GM23248 (cell line): ENCODE measurements around the gene RTN4R. TPM values are rescaled to one million over a fixed set of nuclear protein-coding genes. Genes with fewer than 3 reads are reported as not detected.
A peak's percentile ranks its signal among the peaks of the same experiment; 100 is the strongest.

Experiments used
- DNase-seq: peaks from one replicate; pipeline ENCODE4 v3.0.0-alpha.2; 2015
- H2AFZ ChIP-seq: fragments of 200-600 bp; sonication (generic); 2 replicates; pipeline ENCODE4 v1.6.1; 2016; ENCODE audit warnings: antibody characterized with exemption
- H3F3A ChIP-seq: fragments of 200-600 bp; sonication (generic); 2 replicates; pipeline ENCODE4 v1.6.1; 2016; ENCODE audit warnings: mild to moderate bottlenecking, antibody characterized with exemption, mixed run types; ENCODE audit not compliant: insufficient read depth
- H3K27ac ChIP-seq: fragments of 200-600 bp; sonication (generic); 2 replicates; pipeline ENCODE4 v1.5.1; 2016; ENCODE audit warnings: mild to moderate bottlenecking
- H3K27me3 ChIP-seq: fragments of 200-600 bp; sonication (generic); replicated peaks from 2 replicates; pipeline ENCODE4 v1.6.1; 2016; ENCODE audit warnings: mild to moderate bottlenecking; ENCODE audit not compliant: insufficient read depth
- H3K36me3 ChIP-seq: fragments of 200-600 bp; sonication (generic); 2 replicates; pipeline ENCODE4 v1.6.1; 2016; ENCODE audit warnings: low read depth, mild to moderate bottlenecking
- H3K4me1 ChIP-seq: fragments of 200-600 bp; sonication (generic); 2 replicates; pipeline ENCODE4 v1.6.1; 2016; ENCODE audit warnings: mild to moderate bottlenecking; ENCODE audit not compliant: insufficient read depth
- H3K4me2 ChIP-seq: fragments of 200-600 bp; sonication (generic); one replicate; pipeline ENCODE4 v1.6.1; 2016; ENCODE audit warnings: mild to moderate bottlenecking; ENCODE audit not compliant: unreplicated experiment
- H3K4me3 ChIP-seq: fragments of 200-600 bp; sonication (generic); 2 replicates; pipeline ENCODE4 v1.5.1; 2016; ENCODE audit warnings: mild to moderate bottlenecking
- H3K79me2 ChIP-seq: fragments of 200-600 bp; sonication (generic); 2 replicates; pipeline ENCODE4 v1.6.1; 2016; ENCODE audit warnings: mild to moderate bottlenecking; ENCODE audit not compliant: insufficient read depth
- H3K9ac ChIP-seq: fragments of 200-600 bp; sonication (generic); 2 replicates; pipeline ENCODE4 v1.6.1; 2016; ENCODE audit warnings: mild to moderate bottlenecking
- H3K9me2 ChIP-seq: fragments of 200-600 bp; sonication (generic); 2 replicates; pipeline ENCODE4 v1.6.1; 2016; ENCODE audit warnings: mixed run types, mild to moderate bottlenecking, moderate library complexity; ENCODE audit not compliant: insufficient read depth
- H3K9me3 ChIP-seq: fragments of 200-600 bp; sonication (generic); one replicate; pipeline ENCODE4 v1.6.1; 2017; ENCODE audit warnings: low read depth
- H4K20me1 ChIP-seq: fragments of 200-600 bp; sonication (generic); 2 replicates; pipeline ENCODE4 v1.6.0; 2016; ENCODE audit not compliant: insufficient read depth
- EZH2 ChIP-seq: fragments of 200-600 bp; sonication (generic); IDR thresholded peaks from 2 replicates; pipeline ENCODE4 v1.6.1; 2018; ENCODE audit warnings: antibody characterized with exemption, mild to moderate bottlenecking; ENCODE audit not compliant: insufficient read depth, poor library complexity, severe bottlenecking
- EZH2phosphoT487 ChIP-seq: fragments of 200-600 bp; sonication (generic); IDR thresholded peaks from 2 replicates; pipeline ENCODE4 v1.6.1; 2018; ENCODE audit warnings: antibody characterized with exemption, moderate library complexity, mild to moderate bottlenecking, low read depth; ENCODE audit not compliant: insufficient read depth
- WGBS, 2 experiments: methylation state at CpG; one replicate each; pipeline ENCODE4 v1.1.6; 2015 to 2017; ENCODE audit warnings: low lambda C conversion rate in 2 of 2, low coverage in 1 of 2; ENCODE audit errors: missing lambda C conversion rate in 2 of 2; 5-methylcytosine and 5-hydroxymethylcytosine counted together
- in situ Hi-C: fragments of 300-500 bp; cut with MboI; formaldehyde crosslinking; loops from 2 replicates; pipeline ENCODE4 v1.15.0; 2020
- microRNA counts: library from miRNA; unstranded; fragments of <30 nt; microRNA quantifications from one replicate; lab custom pipeline; 2016
- microRNA-seq: library from miRNA; unstranded; fragments of <30 nt; microRNA quantifications from one replicate; pipeline ENCODE4, GENCODE V29; 2016; ENCODE audit warnings: borderline number of aligned reads
- polyA plus RNA-seq: library from polyadenylated mRNA; unstranded; fragments of >200 nt; fragmentation: Nextera tagmentation; extraction: Ambion mirVana; gene quantifications from 2 replicates; pipeline ENCODE4 v1.2.1, GENCODE V29; 2016
- small RNA-seq: library from RNA; depleted of rRNA; stranded (forward); fragments of <200 nt; gene quantifications from one replicate; pipeline ENCODE3, GENCODE V24; 2014; ENCODE audit warnings: low read depth, low replicate concordance
- total RNA-seq: library from RNA; depleted of rRNA; stranded (reverse); fragments of >200 nt; shearing (Covaris generic); gene quantifications from 2 replicates; pipeline ENCODE4 v1.2.3, GENCODE V29; 2014; rRNA removed

The RTN4R gene
- total and polyA plus RNA-seq, 2 experiments from 2014 or later: 0.25 TPM; not detected in 1

DNA sequence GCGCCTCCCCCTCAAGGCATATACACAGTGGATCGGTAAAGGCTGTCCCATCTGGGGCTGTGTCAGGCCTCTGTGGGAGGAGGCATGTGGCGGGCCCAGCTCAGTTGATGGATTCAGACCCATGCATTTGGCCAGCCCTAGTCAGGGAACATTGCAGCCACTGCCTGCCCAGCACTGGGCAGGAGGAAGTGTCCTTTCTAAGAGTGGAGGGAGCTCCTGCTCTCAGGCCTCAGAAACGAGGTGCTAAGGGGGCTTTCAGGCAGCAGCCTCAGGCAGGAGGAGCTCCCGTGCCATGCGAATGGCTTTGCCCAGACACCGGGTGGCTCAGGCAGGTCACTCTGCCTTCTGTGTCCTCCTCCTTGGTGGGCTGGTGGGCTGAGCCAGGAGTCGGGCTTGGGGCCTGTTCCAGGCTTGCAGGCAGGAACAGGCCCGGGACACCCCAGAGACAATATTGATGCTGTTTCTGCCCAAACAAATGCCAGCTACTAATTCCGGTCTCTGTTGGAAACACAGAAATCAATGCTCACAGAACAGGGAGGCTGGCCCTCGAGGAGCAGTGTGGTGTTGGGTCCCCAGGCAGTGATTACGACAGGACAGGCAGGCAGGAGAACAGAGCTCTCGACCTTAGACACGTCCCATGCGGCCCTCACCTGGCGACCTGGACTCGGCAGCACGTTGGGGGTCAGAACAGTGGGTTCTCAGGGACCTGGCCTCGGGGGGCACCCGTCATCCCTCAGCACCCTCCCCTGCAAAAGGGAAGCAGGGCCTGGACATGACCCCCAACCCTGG is 75.0 kb downstream of the RTN4R start:
- no peak overlapping the region for H3K4me3 ChIP-seq
- no peaks in the 10 kb centered on the region for H3K36me3 ChIP-seq
- no peaks in the 10 kb centered on the region for H3F3A ChIP-seq
- no peak overlapping the region for H3K4me2 ChIP-seq
- in situ Hi-C loops: no loop called here
- H3K27ac ChIP-seq: no peak overlapping the region
- DNase-seq: no peak
- no peaks in the 10 kb centered on the region for H3K9me2 ChIP-seq
- H3K9ac ChIP-seq: no peak overlapping the region
- no peak overlapping the region for H2AFZ ChIP-seq
- H4K20me1 ChIP-seq: no peaks in the 10 kb centered on the region
- H3K79me2 ChIP-seq: no peaks in the 10 kb centered on the region
- TF ChIP-seq EZH2: no peak
- no peak for TF ChIP-seq EZH2phosphoT487
- H3K4me1 ChIP-seq: no peaks in the 10 kb centered on the region
- no peaks in the 10 kb centered on the region for H3K9me3 ChIP-seq
- WGBS, 2 experiments: 65 to 68% methylated on average over 18 to 20 of the region's 20 CpGs
- no peaks in the 10 kb centered on the region for H3K27me3 ChIP-seq

DNA sequence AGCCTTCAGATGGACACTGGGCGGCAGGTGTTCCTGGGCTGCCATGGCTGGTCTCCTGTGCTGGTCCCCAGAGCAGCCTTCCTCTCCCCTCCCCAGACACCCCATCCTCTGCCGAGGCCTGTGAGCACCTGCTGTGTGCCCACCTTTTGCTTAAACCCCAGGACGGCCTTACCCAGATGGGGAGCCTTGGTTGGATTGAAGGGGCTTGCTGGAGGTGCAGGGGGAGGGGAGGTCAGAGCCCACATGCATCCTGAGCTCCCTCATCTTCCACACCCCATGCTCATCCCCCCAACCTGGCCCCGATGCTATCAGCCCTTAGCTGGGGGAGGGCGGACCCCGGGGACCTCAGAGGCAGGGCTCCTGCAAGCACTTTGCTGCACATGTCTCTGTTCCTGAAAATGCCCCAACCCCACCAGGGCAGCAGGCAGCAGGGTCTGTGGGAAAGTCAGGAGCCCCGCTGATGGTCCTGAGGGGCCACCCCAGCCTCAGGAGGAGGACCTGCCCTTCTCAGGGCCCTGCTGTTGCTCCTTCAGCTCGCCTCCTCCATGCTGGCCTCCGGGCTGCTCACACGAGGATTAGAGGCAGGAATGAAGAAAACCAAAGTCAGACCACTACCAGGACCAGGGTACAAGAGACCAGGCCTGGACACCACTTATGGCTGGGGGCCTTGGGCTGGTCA is 75.7 kb downstream of the RTN4R start:
- H3K36me3 ChIP-seq: no peaks in the 10 kb centered on the region
- H3K9me2 ChIP-seq: no peaks in the 10 kb centered on the region
- no peak overlapping the region for H2AFZ ChIP-seq
- in situ Hi-C loops: no loop called here
- no peaks in the 10 kb centered on the region for H3K9me3 ChIP-seq
- TF ChIP-seq EZH2phosphoT487: no peak
- TF ChIP-seq EZH2: no peak
- H3K4me2 ChIP-seq: no peak overlapping the region
- 68 to 71% methylated on average over 10 of the region's 10 CpGs for WGBS, 2 experiments
- no peak overlapping the region for H3K27ac ChIP-seq
- H3K9ac ChIP-seq: no peak overlapping the region
- H3K79me2 ChIP-seq: no peaks in the 10 kb centered on the region
- H3F3A ChIP-seq: no peaks in the 10 kb centered on the region
- H3K4me1 ChIP-seq: no peaks in the 10 kb centered on the region
- H3K4me3 ChIP-seq: no peak overlapping the region
- H3K27me3 ChIP-seq: no peaks in the 10 kb centered on the region
- no peaks in the 10 kb centered on the region for H4K20me1 ChIP-seq
- no peak for DNase-seq

DNA sequence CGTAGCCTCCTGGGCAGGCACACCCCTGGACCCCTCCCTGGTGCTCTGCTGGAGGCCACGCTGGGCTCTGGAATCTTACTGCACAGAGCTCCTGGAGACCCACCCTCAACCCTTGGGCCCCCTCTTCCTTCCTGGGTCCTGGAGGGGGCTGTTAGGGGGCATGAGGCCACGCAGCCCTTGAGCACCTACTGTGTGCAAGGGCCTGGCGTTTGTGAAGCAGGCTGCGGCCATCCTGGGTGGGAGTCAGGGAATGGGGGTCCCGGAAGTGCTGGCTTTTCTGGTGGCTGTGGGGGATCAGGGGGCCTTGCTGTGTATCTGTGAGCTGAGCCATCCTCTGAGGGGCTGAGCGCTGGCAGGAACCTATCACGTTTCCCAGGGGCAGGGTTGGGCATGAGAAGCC is 76.3 kb downstream of the RTN4R start:
- WGBS, 2 experiments: 51 to 52% methylated on average over 8 of the region's 8 CpGs
- Histone ChIP-seq H3K4me2 (no peak overlapping the region), H3F3A (no peaks in the 10 kb centered on the region), H4K20me1 (no peaks in the 10 kb centered on the region), H3K9me2 (no peaks in the 10 kb centered on the region), H3K27me3 (no peaks in the 10 kb centered on the region), H3K36me3 (no peaks in the 10 kb centered on the region), H3K9me3 (no peaks in the 10 kb centered on the region), H3K4me3 (no peak overlapping the region), H2AFZ (no peak overlapping the region), H3K4me1 (no peaks in the 10 kb centered on the region), H3K27ac (no peak overlapping the region), H3K9ac (no peak overlapping the region), H3K79me2 (no peaks in the 10 kb centered on the region)
- DNase-seq: no peak
- TF ChIP-seq EZH2phosphoT487 (no peak), EZH2 (no peak)
- in situ Hi-C loops: no loop called here

MicroRNAs within 50 kb of the gene (microRNA counts, 767-probe panel; counts per million panel counts)
- 447 counts per million, percentile 86 among the panel's probes with 10 or more counts for microRNA hsa-miR-1286 (lab: Ali Mortazavi, UCI)

Small RNA genes lying within 50 kb of the gene (microRNA-seq; reads per million reads assigned to microRNA genes)
- gene MIR1286: not detected

Small RNA genes lying within 50 kb of the gene (small RNA-seq; reads per million reads assigned to genes)
- not detected for gene MIR1286

Other genes starting within 250 kb of the RTN4R start
- gene TANGO2, start 247.2 kb downstream of the RTN4R start, total RNA-seq: 41.9 and 45.0 TPM in 2 replicates
- 27.3 and 33.5 TPM in 2 replicates for gene TANGO2, start 247.2 kb downstream of the RTN4R start, polyA plus RNA-seq
- gene DGCR8, start 188.1 kb downstream of the RTN4R start, total RNA-seq: 24.9 and 28.7 TPM in 2 replicates
- gene DGCR8, start 188.1 kb downstream of the RTN4R start, polyA plus RNA-seq: 14.0 and 14.2 TPM in 2 replicates
- gene RANBP1, start 152.2 kb downstream of the RTN4R start, total RNA-seq: 195 and 233 TPM in 2 replicates
- 252 and 253 TPM in 2 replicates for gene RANBP1, start 152.2 kb downstream of the RTN4R start, polyA plus RNA-seq
- gene TRMT2A, start 151.1 kb downstream of the RTN4R start, total RNA-seq: 72.0 and 79.0 TPM in 2 replicates
- gene TRMT2A, start 151.1 kb downstream of the RTN4R start, polyA plus RNA-seq: 38.1 and 42.2 TPM in 2 replicates
- gene ZDHHC8, start 136.5 kb downstream of the RTN4R start, total RNA-seq: 18.7 and 22.8 TPM in 2 replicates
- 13.0 and 16.1 TPM in 2 replicates for gene ZDHHC8, start 136.5 kb downstream of the RTN4R start, polyA plus RNA-seq
- gene CCDC188, start 117.3 kb downstream of the RTN4R start, total RNA-seq: 0.76 and 1.8 TPM in 2 replicates
- 1.2 TPM in 2 replicates for gene CCDC188, start 117.3 kb downstream of the RTN4R start, polyA plus RNA-seq
- gene DGCR6L, start 51.7 kb upstream of the RTN4R start, total RNA-seq: 73.3 and 84.6 TPM in 2 replicates
- 111 and 114 TPM in 2 replicates for gene DGCR6L, start 51.7 kb upstream of the RTN4R start, polyA plus RNA-seq
- 8.0 and 11.5 TPM in 2 replicates for gene ZNF74, start 125.8 kb upstream of the RTN4R start, total RNA-seq
- gene ZNF74, start 125.8 kb upstream of the RTN4R start, polyA plus RNA-seq: 3.7 TPM in 2 replicates
- 45.6 and 46.9 TPM in 2 replicates for gene SCARF2, start 169.5 kb upstream of the RTN4R start, total RNA-seq
- gene SCARF2, start 169.5 kb upstream of the RTN4R start, polyA plus RNA-seq: 7.9 and 10.2 TPM in 2 replicates
- gene KLHL22, start 227.5 kb upstream of the RTN4R start, total RNA-seq: 37.7 and 41.3 TPM in 2 replicates
- 19.0 and 20.0 TPM in 2 replicates for gene KLHL22, start 227.5 kb upstream of the RTN4R start, polyA plus RNA-seq
- 40.0 and 40.2 TPM in 2 replicates for gene MED15, start 239.3 kb upstream of the RTN4R start, total RNA-seq
- 69.4 and 69.7 TPM in 2 replicates for gene MED15, start 239.3 kb upstream of the RTN4R start, polyA plus RNA-seq